Stimulated activated CD4-positive, alpha-beta T cell treated with anti-CD3 and anti-CD28 coated beads, Interleukin-1b, Interleukin-23, amount 100 ng/mL, for 1 hour (primary cell): ENCODE results near the gene SEC14L5.

Source experiments
- DNase-seq, 2 donors: peaks; one replicate each; pipeline ENCODE4 v3.0.0-alpha.2; 2020; ENCODE audit warnings: low read depth in 2 of 2

Gene SEC14L5

GRCh38 chr16:5012887-5013286 lies 54.8 kb downstream of the SEC14L5 start:
- DNase-seq, result no peak

DNA sequence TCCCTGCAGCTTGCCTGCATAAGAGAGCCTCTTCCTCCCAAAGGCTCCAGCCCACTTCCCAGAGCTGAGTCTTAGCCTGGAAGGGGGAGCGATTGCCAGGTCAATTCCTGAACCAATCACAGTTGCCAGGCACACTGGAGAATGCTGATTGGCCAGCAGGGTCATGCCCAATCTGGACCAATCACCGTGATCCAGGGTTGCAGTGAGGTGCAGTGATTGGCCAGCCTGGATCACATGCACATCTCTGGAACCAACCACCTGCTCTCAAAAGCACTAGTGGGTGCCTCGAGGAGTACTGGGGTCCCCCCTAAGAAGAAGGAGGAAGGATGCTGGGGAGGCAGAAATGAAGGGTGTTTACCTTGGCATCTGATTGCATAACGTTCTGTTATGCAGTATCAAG lies 57.2 kb downstream of the SEC14L5 start:
- DNase-seq, result no peak

DNA sequence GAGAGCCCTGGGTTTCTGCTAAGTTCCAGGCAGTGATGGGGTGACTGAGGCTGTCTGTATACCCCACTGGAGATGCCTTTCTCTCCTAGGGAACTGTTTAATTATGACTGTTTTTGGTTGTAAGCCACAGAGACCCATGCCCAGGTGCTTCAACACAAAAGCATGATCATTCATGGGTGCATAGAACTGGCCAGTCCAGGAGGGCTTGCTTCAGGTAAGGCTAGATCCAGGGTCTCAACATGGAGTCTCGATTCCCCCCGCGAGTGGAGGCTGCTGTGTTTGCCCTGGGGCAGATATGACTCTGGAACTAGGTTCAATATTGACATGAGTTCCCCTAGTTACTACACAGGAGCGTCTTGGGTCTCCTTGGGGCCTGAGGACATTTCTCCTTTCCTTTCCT lies 57.8 kb downstream of the SEC14L5 start:
- DNase-seq, result no peak

DNA sequence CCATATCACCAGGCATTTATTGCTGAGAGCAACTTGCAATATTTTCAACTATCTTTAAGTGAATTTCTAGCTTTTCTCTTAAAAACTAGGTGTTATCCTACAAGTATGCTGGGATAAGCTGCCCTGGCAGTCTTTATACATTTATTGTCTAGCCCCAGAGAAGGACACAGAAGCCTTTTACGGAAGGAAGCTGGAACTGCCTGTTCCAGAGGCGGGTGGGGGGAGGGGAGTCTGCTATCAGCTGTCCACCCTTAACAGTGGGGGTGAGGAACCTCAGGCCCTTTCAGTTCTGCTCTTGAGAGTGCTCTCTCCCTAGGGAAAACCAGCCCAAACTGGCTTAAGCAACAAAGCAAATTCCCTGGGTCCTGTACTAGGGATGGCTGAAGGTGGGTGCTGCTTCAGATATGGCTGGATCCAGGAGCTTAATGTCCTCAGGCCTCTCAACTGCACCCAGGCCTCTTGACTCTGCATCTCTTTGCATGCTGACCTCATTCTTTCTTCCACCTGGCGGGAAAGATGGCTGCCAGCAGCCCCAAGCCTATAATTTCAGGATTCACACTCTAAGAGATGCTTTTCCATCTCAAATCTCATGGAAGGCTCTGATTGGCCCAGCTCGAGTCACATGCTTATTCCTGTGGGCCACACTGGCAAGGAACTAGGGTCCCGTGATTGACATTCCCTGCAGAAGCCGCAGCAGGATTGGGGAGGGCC lies 59.0 kb downstream of the SEC14L5 start:
- DNase-seq, result no peak

DNA sequence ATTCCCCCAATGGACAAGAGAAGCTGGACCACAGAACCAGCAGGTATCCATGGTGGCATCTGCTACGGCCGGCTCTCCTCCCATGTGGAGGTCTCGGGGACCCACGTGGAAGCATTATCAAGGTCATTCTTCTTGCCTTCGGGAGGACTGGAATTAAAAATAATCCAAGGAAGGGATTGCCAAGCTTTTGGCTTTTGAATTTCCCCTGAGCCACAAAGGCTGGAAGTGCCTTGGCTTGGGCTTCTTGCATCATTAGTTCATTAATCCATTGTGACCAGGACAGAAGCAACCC lies 59.5 kb downstream of the SEC14L5 start:
- no peak for DNase-seq

DNA sequence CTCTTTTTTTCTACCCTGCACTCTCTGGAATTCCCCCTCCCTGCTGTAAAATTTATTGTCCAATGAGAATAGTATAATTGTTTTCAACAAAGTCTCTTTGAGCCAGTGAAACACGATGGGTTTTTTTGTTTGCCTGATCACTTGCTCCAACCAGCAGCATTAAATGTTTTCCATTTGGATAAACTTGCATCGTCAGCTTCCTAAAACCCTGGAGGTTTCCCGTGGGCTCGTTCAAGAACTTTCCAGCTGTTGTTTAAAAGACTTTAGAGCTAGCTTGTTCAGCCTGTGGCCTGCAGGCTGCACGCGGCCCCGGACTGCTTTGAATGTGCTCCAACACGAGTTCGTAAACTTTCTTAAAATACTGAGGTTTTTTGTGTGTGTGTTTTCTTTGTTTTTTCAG lies 60.7 kb downstream of the SEC14L5 start:
- DNase-seq, result no peak

DNA sequence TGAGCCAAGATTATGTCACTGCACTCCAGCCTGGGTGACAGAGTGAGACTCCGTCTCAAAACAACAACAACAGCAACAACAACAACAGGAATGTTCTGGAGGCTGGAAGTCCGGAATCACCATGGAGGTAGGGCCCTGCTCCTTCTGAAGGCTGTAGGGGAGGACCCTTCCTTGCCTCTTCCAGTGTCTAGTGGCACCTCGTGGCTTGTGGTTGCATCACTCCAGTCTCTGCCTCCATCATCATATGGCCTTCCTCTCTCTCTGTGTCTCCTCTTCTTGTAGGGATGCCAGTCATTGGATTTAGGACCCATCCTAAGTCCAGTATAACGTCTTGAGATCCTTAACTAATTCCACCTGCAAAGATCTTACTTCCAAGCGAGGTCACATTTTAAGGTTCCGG lies 61.6 kb downstream of the SEC14L5 start:
- no peak for DNase-seq

DNA sequence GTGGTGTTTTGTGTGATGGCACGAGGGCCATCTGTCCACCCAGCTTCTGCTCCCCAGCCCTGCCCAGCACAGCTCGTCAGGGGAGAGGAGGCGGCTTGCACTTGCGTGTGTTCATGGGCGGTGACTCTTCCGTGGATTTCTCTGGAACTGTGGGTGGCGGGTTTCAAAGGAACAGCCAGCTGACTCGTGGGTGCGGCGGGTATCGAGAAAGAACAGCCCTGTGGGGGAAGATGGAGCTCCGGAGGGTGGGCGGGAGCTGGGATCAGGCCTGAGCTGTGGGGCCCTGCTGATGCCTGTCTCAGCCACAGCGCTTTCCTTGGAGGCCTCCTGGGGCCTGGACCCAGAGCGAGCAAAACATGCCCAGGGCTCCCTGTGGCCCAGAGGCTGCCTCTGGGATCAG lies 62.4 kb downstream of the SEC14L5 start:
- DNase-seq, result no peak

DNA sequence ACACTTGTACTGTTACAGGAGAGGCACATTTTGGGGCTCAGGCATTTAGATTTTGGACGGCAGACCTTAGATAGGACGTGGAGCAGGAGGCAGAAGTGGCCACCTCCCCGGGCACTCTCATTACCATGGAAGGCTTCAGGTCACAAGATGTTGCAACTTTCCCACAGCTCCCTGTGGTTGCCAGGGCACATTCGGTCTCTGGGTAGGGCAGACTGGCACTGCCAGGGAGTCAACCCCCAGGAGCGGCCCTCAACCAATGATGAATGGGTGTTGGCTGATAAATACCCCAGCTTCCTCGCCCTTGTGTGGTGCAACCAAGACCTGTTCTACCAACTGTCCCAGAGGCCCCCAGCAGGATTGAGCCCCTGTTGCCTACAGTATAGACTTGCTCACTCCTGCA lies 64.4 kb downstream of the SEC14L5 start:
- DNase-seq, result no peak

- no peak for DNase-seq
Observed at GRCh38 chr16:5024632-5025031, 66.5 kb downstream of the SEC14L5 start.

- DNase-seq, result no peak
Observed at GRCh38 chr16:5025171-5025632, 67.1 kb downstream of the SEC14L5 start.

DNA sequence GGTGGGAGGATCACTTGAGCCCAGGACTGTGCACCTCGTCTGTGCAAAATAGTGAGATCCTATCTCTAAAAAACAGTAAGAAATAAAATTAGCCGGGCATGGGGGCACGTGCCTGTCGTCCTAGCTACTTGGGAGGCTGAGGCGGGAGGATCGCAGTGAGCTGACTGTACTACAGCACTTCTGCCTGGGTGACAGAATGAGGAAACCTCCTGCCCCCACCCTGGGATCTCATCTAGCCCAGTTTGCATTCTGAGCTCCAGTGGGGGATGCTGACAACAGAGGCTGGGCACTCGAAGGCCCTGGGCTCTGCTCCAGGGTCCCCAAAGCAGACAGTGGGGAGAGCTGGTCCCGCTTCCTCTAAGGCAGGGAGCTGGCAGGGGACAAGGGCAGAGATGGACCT lies 68.5 kb downstream of the SEC14L5 start:
- no peak for DNase-seq

DNA sequence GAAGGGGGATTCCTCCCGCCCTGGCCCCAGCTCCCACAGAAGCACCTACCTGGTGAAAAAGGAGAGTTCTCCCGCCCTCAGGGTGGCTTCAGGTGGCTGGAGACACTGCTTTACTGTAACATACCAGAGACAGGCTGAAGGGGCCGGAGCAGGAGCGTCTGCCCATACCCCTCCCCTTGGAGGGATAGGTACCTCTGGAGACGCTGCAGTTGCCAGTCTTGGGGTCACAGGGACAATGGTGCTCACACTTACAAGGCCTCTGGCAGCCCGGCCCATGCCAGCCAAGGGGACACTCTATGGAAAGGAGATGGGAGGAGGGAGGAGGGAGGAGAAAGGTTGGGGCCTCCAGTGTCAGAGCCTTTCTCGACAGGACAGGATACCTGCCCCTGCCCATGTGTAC lies 69.0 kb downstream of the SEC14L5 start:
- DNase-seq, result no peak

DNA sequence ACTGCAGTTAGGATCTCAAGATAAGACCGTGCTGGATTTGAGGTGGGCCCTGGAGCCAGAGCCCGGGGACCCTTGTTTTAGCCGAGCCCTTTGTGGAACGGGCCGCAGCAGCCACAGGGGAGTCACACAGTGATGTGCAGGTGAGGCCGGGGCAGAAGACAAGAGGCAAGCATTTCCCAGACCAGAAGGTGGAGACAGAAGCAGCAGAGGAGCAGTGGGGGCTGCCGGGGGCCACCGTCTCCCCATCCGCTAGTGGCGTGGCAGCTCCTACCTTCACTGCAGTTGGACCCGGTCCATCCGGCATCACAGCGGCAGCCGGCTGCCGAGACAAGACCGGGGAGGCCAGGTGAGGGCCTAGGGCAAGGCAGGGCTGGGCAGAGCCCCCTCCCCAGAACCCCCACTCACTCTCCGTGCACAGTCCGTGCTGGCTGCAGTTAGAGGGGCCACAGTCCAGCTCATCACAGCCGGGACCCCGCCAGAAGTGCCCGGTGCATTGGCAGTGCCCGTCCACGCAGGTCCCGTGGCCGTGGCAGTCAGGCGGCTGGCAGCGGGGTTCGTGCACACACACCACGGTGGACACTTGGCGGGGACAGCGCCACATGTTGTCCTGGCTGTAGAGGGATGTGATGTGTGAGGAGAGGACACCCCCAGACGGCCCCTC lies 69.6 kb downstream of the SEC14L5 start:
- DNase-seq, result no peak

DNA sequence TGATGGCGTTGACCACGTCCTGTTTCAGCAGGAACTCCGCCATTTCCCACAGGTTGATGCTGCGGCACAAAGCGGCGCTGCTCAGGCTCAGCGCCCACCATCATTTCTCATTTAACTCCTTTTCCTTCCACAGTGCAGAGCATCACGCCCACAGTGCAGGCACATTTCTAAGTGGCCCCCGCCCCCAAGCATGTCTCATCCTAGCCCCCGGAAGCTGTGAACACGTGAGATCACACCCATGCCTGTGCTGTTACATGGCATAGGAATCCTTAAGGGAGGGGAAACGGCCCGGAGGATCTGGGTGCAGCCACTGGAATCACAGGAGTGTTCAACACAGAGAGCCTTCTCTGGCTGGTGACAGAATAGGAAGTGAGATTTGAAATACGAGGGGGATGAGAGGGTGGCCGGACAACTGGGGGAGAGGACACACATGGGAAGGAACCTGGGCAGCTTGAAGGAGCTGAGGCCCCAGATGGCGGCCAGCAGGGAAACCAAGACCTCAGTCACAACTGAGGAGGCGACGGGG lies 70.9 kb downstream of the SEC14L5 start:
- DNase-seq, result no peak

GRCh38 chr16:5030251-5030870 lies 72.2 kb downstream of the SEC14L5 start:
- no peak for DNase-seq

- no peak for DNase-seq
Observed at GRCh38 chr16:5031601-5032000, 73.5 kb downstream of the SEC14L5 start.

GRCh38 chr16:5032748-5033167 lies 74.6 kb downstream of the SEC14L5 start:
- no peak for DNase-seq

DNA sequence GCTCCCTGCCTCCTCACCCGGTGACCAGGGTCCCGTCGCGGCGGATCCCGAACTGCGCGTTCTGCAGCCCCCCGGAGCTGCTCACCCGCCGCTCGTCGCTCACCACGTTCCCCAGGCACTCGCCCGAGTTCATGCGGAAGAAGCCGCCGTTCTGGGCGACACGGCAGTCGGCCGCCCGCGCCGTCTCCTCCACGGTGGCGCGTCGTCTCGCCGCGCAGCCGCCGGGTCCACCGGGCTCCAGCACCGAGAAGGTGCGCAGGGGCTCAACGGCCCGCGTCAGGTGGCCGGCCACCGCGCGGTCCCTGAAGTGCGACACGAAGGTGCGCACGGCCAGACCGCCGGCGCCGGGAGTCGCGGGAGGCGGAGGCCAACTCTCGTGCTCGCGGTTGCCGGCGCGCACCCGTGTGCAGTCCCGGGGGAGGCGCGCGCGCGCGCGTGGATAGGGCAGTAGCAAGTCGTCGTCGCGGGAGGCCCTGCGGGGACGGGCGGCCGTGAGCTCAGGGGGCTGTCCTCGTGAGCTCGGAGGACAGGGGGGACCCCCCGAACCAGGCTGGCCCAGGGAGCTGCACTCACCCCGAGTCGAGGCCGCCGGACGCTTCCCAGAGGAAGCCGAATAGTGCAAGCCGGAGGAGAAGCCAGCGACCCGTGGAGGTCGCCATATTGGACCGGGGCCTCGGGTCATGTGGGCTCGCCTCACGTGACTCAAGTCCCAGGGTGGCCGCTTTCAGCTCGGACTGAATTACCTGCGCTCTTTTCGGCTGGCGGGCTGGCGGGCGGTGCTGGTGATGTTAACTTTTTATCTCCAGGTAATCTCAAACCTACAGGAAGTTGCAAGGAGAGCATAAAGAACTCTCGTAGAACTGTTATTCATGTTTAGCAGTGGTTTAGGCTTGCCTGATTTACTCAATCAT lies 75.4 kb downstream of the SEC14L5 start, which contains the start of gene NAGPA:
NAGPA (minus strand) TSS at position 680 of the 911 bp plus-strand sequence; CDS start at position 659, 21 bp downstream.
- peak; percentile 46 to 68 for DNase-seq

- DNase-seq, result no peak
Observed at GRCh38 chr16:5034167-5034523, 76.0 kb downstream of the SEC14L5 start.

DNA sequence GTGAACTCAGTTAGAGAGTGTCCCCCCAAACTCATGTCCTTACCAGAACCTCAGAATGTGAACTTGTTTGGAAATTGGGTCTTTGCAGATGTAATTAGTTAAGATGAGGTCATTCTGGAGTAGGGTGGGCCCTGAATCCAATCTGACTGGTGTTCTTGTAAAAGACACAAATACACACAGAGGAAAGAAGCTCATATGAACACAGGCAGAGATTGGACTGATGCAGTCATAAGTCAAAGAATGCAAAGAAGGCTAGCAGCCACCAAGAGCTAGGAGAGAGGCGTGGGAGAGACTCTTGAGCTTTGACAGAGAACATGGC lies 77.7 kb downstream of the SEC14L5 start:
- DNase-seq, result no peak
